Measurements from ENCODE around the gene STX11. TPM values are rescaled to one million over a fixed set of nuclear protein-coding genes. Genes with fewer than 3 reads are reported as not detected.

The STX11 gene
- total RNA-seq, 1 donor from 2014 or later, result 26.4 TPM

DNA sequence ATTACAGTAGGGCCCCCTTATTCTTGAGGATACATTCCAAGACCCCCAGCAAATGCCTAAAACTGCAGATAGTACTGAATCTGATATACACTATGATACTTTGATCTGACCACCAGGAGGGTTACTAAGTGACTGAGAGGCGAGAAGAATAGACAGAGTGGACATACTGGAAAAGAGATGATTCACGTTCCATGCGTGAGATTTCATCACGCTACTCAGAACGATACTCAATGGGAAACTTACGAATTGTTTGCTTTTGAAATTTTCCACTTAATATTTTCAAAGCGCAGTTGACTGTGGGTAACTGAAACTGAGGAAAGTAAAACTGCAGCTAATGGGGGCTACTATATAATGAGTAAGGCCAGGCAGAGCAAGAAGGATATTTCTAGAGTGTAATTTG lies 60.8 kb downstream of the STX11 start:
- Mint-ChIP-seq H3K4me3 (no peak overlapping the region), H3K4me1 (peaks cover 13% of the 10 kb centered on the region), H3K9me3 (peaks cover 4% of the 10 kb centered on the region), H3K27ac (no peak overlapping the region), H3K36me3 (ENCODE audit: low read depth) (peaks cover 7% of the 10 kb centered on the region), H3K27me3 (peaks cover 25% of the 10 kb centered on the region)
- ATAC-seq (ENCODE audit: low read depth) (no peak), DNase-seq (no peak)
- intact Hi-C loops (cut with micrococcal nuclease), result loop anchor here (2.0 kb wide), 1 partner anchor 48 kb away; no protein-coding TSS in a partner anchor
- POLR2A ChIA-PET, result no interaction called here
- TF ChIP-seq, protein P1, sequence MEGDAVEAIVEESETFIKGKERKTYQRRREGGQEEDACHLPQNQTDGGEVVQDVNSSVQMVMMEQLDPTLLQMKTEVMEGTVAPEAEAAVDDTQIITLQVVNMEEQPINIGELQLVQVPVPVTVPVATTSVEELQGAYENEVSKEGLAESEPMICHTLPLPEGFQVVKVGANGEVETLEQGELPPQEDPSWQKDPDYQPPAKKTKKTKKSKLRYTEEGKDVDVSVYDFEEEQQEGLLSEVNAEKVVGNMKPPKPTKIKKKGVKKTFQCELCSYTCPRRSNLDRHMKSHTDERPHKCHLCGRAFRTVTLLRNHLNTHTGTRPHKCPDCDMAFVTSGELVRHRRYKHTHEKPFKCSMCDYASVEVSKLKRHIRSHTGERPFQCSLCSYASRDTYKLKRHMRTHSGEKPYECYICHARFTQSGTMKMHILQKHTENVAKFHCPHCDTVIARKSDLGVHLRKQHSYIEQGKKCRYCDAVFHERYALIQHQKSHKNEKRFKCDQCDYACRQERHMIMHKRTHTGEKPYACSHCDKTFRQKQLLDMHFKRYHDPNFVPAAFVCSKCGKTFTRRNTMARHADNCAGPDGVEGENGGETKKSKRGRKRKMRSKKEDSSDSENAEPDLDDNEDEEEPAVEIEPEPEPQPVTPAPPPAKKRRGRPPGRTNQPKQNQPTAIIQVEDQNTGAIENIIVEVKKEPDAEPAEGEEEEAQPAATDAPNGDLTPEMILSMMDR (IDR thresholded peaks at IDR 0.05), result no peak
- CTCF ChIA-PET, result interaction anchor here (1.3 kb wide), 1 partner anchor 106 kb away, joined by 3 read pairs; no protein-coding TSS in a partner anchor

DNA sequence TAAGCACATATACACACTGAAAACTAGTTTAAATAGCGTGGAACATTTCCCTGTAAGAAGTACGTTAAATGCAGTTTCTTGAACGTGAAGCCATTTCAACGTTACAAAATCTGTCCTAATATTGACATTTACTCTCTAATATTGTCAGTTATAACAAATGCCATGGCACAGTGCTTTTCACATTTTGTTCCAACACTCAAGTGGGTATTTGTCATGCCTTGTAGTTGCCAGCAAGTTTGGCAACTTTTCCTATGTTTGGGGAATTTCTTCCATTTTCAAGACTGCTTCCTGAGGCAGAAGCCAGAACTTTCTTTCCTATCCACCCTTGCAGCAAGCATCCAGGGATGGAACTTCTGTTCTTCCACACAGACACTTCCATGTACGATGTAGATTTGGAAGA lies 63.0 kb downstream of the STX11 start:
- ATAC-seq (ENCODE audit: low read depth) (no peak), DNase-seq (no peak)
- Mint-ChIP-seq H3K9me3 (peaks cover 2% of the 10 kb centered on the region), H3K4me1 (peaks cover 29% of the 10 kb centered on the region), H3K36me3 (ENCODE audit: low read depth) (peaks cover 11% of the 10 kb centered on the region), H3K4me3 (no peak overlapping the region), H3K27me3 (peaks cover 19% of the 10 kb centered on the region), H3K27ac (no peak overlapping the region)
- intact Hi-C loops (cut with micrococcal nuclease), result no loop called here
- TF ChIP-seq, protein P1 (IDR thresholded peaks at IDR 0.05), result no peak
- POLR2A ChIA-PET, result no interaction called here
- CTCF ChIA-PET, result no interaction called here

DNA sequence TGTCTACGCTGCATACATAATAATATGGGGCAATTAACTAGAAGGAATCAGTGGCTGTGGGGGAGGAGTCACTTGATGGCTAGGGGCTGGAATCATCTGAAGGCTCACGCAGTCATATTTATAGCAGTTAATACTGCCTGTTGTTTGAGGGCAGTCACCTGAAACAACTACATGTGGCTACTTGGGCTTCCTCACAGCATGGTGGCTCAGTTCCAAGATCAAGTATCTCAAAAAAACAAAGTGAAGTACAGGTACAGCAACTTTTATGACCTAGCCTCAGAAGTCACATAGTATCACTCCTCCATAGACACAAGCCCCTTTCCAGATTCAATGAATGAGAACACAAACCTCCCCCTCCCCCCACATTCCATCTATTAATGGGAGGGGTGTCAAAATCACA lies 63.7 kb downstream of the STX11 start:
- ChIA-PET CTCF (no interaction called here), POLR2A (interaction anchor here (1.3 kb wide), 1 partner anchor 62 kb away, joined by 3 read pairs; no protein-coding TSS in a partner anchor)
- peaks cover 11% of the 10 kb centered on the region for H3K36me3 Mint-ChIP-seq (ENCODE audit: low read depth)
- peaks cover 2% of the 10 kb centered on the region for H3K9me3 Mint-ChIP-seq
- H3K27me3 Mint-ChIP-seq, result peaks cover 14% of the 10 kb centered on the region
- no peak overlapping the region for H3K27ac Mint-ChIP-seq
- TF ChIP-seq, protein P1 (IDR thresholded peaks at IDR 0.05), result no peak
- ATAC-seq (ENCODE audit: low read depth) (no peak), DNase-seq (no peak)
- H3K4me1 Mint-ChIP-seq, result peaks cover 34% of the 10 kb centered on the region
- intact Hi-C loops (cut with micrococcal nuclease), result no loop called here
- no peak overlapping the region for H3K4me3 Mint-ChIP-seq

DNA sequence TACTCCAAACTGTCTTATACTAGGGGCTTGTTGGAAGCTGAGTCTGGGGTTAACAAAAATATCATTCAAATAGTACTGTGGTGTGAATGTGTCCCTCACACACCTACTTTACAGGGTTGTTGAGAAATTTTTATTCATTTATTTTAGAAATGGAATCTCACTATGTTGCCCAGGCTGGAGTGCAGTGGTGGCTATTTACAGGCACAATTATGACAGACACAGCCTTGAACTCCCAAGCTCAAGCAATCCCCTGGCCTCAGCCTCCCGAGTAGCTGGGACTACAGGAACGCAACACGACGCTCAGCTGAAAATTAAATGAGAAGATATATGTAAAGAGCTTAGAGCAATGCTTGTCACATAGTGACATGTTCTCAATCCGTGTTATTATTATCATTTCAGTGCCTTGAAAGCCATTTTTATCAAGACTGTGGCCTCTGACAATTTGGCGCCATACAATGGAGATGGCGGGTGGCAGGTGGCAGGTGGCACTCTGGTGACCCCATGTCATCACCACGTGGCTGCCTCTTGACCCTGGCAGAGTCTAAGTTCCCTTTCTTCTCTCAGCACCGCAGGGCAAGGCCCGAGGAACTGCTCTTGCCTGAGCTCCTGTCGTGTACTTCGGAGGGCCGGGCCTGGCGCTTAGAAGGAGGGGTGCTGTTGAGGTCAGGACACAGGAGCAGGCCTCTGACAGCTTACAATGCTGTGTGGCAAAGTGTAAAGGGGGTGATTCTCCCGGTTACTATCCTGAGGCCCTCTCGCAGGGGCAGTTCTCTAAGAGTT lies 64.5 kb downstream of the STX11 start:
- Mint-ChIP-seq H3K4me1 (peaks cover 36% of the 10 kb centered on the region), H3K9me3 (peaks cover 2% of the 10 kb centered on the region), H3K4me3 (peak overlapping the region; percentile 97), H3K36me3 (ENCODE audit: low read depth) (peaks cover 11% of the 10 kb centered on the region), H3K27ac (peak overlapping the region; percentile 100), H3K27me3 (peaks cover 9% of the 10 kb centered on the region)
- intact Hi-C loops (cut with micrococcal nuclease), result loop anchor here (5.0 kb wide), 4 partner anchors 202 to 1747 kb away; partner anchors contain the start of genes FBXO30 and SHPRH
- ChIA-PET POLR2A (interaction anchor here (1.0 to 2.9 kb wide), 4 partner anchors 62 to 151 kb away, joined by 3 to 21 read pairs (median 4); partner anchors contain the start of genes SF3B5 and STX11), CTCF (interaction anchor here (1.1 to 1.4 kb wide), 2 partner anchors 110 to 275 kb away, joined by 4 read pairs; no protein-coding TSS in a partner anchor)
- DNase-seq, result no peak
- ATAC-seq (ENCODE audit: low read depth), result no peak
- TF ChIP-seq, protein P1 (IDR thresholded peaks at IDR 0.05), result no peak

DNA sequence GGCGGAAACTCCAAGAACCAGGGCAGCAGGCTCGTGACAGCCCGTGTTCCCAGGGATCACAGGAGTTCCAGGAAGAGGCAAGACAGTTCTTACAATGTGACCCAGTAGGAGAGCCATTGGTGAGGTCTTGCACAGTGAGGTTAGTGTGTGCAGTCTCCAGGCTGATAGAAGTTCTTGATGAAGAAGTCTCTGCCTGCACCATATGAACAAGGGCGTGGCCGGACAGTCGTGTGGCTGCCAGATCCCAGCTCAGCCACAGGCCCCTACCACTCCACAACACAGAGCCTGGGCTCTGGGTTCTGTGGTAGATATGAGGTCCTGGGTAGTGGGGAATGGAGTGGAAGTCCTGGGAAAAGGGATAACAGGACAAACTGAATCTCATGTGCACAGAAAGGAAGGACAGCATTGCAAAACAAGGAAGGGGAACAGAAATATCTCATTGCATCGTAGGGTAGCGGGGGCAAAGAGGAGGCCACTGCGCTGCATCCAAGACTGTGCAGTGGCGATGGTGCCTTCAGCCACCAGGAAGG lies 65.2 kb downstream of the STX11 start:
- DNase-seq (no peak), ATAC-seq (ENCODE audit: low read depth) (no peak)
- Mint-ChIP-seq H3K9me3 (peaks cover 2% of the 10 kb centered on the region), H3K36me3 (ENCODE audit: low read depth) (peaks cover 11% of the 10 kb centered on the region), H3K27ac (peak overlapping the region; percentile 100), H3K4me1 (peaks cover 36% of the 10 kb centered on the region), H3K4me3 (peak overlapping the region; percentile 97), H3K27me3 (peaks cover 4% of the 10 kb centered on the region)
- ChIA-PET CTCF (interaction anchor here (1.1 to 1.4 kb wide), 2 partner anchors 111 to 276 kb away, joined by 4 read pairs; no protein-coding TSS in a partner anchor), POLR2A (interaction anchor here (1.0 to 2.9 kb wide), 4 partner anchors 63 to 152 kb away, joined by 3 to 21 read pairs (median 4); partner anchors contain the start of genes SF3B5 and STX11)
- TF ChIP-seq, protein P1 (IDR thresholded peaks at IDR 0.05), result no peak
- intact Hi-C loops (cut with micrococcal nuclease), result loop anchor here (5.0 kb wide), 4 partner anchors 202 to 1747 kb away; partner anchors contain the start of genes FBXO30 and SHPRH

All from activated B cell treated with CpG ODN at 0.5 μM for 24 hours (primary cell).